ENCODE data around the gene LNPEP.
"Not testable (repeated sequence)": the region's sequence is repeated elsewhere in the genome, so short reads cannot be mapped to it uniquely, and the experiment has no call there.

The LNPEP gene

DNA sequence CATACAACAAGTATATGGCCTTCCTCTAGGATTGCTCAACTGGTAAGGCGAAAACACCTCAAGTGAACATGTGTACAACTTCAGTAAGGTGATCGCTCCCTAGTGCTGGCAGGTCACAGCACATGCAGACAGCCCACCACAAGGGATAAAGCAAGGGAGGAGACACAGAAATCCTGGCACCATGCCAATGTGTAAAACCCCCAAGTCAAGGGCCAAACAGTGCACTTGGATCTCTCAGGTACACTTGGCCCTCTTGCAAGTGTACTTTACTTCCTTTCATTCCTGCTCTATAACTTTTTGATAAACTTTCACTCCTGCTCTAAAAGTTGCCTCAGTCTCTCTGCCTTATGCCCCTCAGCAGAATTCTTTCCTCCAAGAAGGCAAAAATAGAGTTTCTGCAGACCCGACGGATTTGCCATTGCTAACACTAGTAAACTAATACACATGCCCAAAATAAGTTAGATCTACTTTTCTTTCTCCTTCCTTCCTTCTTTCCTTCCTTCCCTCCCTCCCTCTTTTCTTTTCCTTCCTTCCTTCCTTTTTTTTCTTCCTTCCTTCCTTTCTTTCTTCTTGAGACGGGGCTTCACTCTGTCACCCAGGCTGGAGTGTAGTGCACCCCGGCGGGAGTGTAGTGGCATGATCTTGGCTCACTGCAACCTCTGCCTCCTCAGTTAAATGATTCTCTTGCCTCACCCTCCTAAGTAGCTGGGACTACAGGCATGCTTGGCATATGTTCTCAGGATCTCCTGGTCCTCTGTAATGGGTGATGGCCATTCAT, 6.8 kb upstream of the LNPEP start:
- DNase-seq (ENCODE audit: low read depth in 2 of 3, low spot score in 1 of 3) = no peak

- DNase-seq (ENCODE audit: low read depth in 2 of 3, low spot score in 1 of 3) = no peak
Measured at GRCh38 chr5:96930058-96930457, 5.8 kb upstream of the LNPEP start.

DNA sequence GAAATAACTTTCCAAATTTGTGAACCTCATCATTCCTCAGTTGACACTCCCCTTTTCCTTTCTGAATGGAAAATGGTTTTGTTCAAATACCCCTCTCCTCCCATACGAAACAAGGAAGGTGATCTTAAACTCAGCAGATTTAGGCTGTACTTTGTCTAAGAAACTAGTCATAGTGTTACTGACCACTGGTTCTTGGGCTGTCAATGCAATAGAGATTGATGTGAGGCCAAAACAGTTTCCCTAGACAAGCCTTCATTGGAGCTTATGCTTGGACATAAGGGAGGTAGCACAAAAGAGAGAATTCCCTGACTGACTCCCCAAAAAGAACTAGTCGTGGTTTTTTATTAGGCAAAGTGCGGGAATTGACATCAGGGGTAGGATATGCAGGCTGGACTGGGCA, 5.3 kb upstream of the LNPEP start:
- DNase-seq (ENCODE audit: low read depth in 2 of 3, low spot score in 1 of 3) = no peak

DNA sequence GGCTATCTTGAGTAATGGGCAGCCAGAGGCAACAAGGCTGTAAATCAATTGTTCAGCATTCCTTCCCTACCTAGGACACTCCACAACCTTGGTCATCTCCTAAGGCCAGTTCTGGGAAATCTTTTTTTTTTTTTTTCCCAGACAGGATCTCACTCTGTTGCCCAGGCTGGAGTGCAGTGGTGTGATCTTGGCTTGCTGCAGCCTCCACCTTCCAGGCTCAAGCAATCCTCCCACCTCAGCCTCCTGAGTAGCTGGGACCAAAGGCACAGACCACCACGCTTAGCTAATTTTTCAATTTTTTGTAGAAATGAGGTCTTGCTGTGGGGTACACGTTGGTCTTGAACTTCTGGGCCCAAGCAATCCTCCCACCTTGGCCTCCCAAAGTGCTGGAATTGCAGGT, 4.8 kb upstream of the LNPEP start:
- DNase-seq (ENCODE audit: low read depth in 2 of 3, low spot score in 1 of 3) = not testable (repeated sequence)

DNA sequence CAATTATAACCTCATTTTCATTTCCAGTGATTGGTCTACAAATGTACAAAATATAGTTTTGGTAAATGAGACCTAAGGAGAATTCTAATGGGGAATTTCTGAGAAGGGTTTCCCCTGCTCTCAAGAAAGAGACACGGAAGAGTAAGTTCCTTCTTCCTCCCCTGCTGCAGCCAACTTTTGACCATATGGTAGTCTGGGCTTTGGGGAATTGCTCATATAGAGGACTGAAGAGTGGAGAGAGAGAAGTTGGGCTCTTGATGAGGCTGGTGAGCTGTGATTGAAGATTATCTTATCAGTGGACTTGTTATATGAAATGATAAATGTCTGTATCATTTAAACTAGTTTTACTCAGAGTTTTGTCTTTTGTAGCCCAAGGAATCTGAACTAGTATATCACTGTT, 4.3 kb upstream of the LNPEP start:
- DNase-seq (ENCODE audit: low read depth in 2 of 3, low spot score in 1 of 3) = no peak

GRCh38 chr5:96932026-96932425, 3.9 kb upstream of the LNPEP start:
- no peak for DNase-seq (ENCODE audit: low read depth in 2 of 3, low spot score in 1 of 3)

DNA sequence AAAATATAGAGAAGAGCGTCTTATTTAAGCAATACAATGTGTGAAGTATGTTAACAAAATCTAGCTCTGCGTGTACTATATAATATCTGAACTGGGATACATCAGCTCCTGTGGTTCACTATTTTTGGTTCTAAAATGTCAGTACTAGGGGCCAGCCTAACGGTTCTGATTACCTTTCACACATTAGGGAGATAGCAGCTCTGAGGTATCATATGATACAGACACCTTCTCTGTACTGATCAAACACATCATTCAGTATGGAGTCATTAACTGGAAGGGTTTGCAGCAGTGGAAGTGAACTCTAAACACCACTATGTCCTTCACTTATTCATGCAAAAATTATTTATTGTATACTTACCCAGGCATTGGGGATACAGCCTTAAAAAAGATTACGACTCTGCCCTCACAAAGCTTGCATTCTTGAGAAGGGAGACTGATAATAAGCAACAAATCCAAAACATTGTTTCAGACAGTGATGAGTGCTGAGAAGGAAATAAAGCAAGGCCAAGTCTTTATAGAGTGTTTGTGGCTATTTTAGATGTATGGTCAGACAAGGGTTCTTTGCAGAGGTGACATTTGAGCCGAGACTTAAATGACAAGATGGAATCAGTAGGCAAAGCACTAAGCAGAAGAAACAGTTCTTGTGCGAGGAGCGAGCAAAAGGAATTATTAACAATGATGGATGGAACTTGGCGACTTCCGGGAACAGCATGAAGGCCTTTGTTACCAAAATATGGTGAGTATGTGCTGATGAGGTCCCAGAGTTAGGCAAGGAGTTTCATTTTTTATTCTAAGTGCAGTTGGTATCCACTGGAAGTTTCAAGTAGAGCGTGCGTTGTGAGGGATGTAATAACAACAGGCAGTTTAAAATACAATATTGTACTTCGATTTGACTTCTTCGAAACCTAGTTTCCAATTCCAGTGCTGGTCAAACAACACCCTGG, 1.8 kb upstream of the LNPEP start:
- DNase-seq (ENCODE audit: low read depth in 2 of 3, low spot score in 1 of 3) = no peak

GRCh38 chr5:96934708-96935558, 947 bp upstream of the LNPEP start:
- DNase-seq (ENCODE audit: low read depth in 2 of 3, low spot score in 1 of 3) = peak; percentile 89 to 90 (median 90)

GRCh38 chr5:96936431-96937320, 796 bp downstream of the LNPEP start:
- no peak for DNase-seq (ENCODE audit: low read depth in 2 of 3, low spot score in 1 of 3)

GRCh38 chr5:96940586-96940985, 4.7 kb downstream of the LNPEP start:
- DNase-seq (ENCODE audit: low read depth in 2 of 3, low spot score in 1 of 3) = no peak

DNA sequence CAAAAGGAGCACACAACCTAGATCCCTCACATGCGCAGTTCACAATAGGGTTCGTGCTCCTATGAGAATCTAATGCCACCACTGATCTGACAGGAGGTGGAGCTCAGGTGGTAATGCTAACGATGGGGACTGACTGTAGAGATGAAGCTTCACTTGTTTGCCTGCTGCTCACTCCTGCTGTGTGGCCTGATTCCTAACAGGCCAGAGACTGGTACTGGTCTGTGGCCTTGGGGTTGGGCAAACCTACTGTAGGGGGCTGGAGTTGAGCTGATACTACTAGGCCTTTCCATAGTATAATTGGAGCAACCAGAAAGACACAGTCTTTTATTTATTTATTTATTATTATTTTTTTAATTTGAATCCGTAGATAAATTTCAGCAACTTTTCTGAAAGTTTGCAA, 5.3 kb downstream of the LNPEP start:
- no peak for DNase-seq (ENCODE audit: low read depth in 2 of 3, low spot score in 1 of 3)

GRCh38 chr5:96942078-96942477, 6.2 kb downstream of the LNPEP start:
- DNase-seq (ENCODE audit: low read depth in 2 of 3, low spot score in 1 of 3) = no peak

DNA sequence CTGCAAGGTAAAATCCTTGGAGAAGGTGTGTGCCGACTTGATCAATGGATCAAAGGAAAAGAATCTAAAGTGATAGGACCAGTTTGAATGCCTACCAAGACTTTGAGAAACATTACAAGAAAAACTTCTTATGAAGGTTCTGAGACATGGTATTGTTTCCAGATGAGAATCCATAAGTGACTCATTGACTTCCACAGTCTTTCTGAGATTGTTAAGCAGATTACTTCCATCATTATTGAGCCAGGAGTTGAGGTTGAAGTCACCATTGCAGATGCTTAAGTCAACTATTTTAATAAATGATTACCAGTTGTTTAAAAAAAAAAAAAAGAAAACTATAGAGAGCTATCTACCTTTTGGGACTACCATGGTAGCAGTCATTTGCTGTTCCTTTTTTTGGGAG, 7.0 kb downstream of the LNPEP start:
- no peak for DNase-seq (ENCODE audit: low read depth in 2 of 3, low spot score in 1 of 3)

DNA sequence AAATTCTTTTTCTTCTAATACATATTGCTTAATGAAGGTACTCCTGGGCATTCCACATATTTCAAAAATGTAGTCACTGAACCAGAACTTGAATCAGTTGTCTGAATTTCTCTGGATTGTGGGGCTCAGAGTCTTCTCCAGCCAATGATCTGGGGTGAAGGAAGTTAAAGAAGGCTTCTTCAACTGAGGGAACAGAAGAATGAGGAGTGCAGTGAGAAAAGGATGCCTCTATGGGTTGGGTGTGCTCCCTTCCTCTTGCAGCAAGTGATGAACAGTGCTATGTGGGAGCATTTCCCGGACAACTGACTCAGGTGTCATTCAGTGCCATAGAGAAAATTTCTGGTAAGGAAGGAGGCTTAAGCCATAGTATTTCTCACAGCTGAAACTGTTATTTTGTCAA, 7.9 kb downstream of the LNPEP start:
- no peak for DNase-seq (ENCODE audit: low read depth in 2 of 3, low spot score in 1 of 3)

DNA sequence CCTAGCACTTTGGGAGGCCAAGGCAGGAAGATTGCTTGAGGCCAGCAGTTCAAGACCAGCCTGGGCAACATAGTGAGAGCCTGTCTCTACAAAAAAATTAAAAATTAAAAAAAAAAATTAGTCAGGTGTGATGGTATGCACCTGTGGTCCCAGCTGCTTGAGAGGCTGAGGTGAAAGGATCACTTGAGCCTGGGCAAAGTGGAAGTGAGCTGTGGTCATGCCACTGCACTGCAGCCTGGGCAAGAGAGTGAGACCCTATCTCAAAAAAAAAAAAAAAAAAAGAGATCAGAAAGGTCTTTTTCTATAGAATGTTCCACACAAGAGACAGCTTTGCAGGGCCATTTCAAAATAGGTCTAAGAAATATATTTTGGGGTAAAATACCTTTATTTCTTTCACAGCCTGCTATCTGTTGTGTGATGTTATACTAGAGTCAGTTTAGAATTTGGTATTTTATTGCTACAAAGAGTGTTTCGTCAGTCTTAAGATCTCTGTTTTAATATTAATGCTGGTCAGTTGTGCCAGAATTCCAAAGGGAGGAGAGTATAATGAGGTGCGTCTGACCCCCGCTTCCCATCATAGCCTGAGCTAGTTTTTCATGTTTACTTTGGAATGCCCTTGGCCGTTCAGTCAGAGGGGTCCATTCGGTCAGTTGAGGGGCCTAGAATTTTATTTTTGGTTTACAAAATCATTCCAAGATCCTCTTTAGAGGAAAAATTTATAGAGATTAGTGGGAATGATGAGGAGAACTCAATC, 9.4 kb downstream of the LNPEP start:
- DNase-seq (ENCODE audit: low read depth in 2 of 3, low spot score in 1 of 3) = no peak

DNA sequence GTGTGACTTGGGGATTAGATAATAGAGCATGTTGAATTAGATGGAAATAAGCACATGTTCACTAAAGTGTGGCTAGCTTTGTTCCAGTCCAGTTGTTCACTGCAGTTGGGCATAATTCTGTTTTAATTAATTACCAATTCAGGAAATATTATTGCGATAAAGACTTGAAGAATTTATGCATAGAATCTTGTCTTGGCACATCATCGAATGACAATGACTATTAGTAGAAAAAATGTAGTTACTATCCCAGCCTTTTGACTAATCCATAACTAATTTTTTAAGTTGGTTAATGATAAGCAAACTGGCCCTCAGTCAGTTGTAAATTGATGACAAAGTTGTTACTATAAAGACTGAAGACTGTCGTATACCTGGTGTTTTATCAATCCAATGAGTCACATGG, 10.5 kb downstream of the LNPEP start:
- DNase-seq (ENCODE audit: low read depth in 2 of 3, low spot score in 1 of 3) = no peak

- no peak for DNase-seq (ENCODE audit: low read depth in 2 of 3, low spot score in 1 of 3)
Measured at GRCh38 chr5:96952118-96952750, 16.4 kb downstream of the LNPEP start.

GRCh38 chr5:96952974-96953730, 17.3 kb downstream of the LNPEP start:
- no peak for DNase-seq (ENCODE audit: low read depth in 2 of 3, low spot score in 1 of 3)
